A549 (cell line): ENCODE results near the gene TMEM120B. TPM values are rescaled to one million over a fixed set of nuclear protein-coding genes. Genes with fewer than 3 reads are reported as not detected.
A peak's percentile ranks its signal among the peaks of the same experiment; 100 is the strongest.

Experiments used
- ATAC-seq, 2 experiments: fragments of 200-7000 bp in 1 of 2; fragments of >200 bp in 1 of 2; cut with Nextera tagmentation in 1 of 2; cut with Tn5 transposase in 1 of 2; 3 replicates each; pipeline versions ENCODE4 v1.8.0 to v1.9.1; 2018 to 2020; ENCODE audit warnings: mild to moderate bottlenecking in 1 of 2, moderate library complexity in 1 of 2
- CTCF ChIA-PET: fragments of 300-600 bp; sonication (Branson Sonifier 250); formaldehyde crosslinking; extraction: SDS; loops from one replicate; lab custom pipeline; 2021; ENCODE audit warnings: antibody characterized with exemption, inconsistent platforms; lab: Yijun Ruan, JAX
- POLR2A ChIA-PET: fragments of 350-600 bp; formaldehyde crosslinking; extraction: SDS; loops from one replicate; lab custom pipeline; 2021; ENCODE audit warnings: antibody characterized with exemption, inconsistent platforms; lab: Yijun Ruan, JAX
- DNase-seq, 2 experiments: peaks; one replicate each; pipeline versions ENCODE4 v3.0.0 to v3.0.0-alpha.2; 2011 to 2016; ENCODE audit warnings: low read depth in 1 of 2, low spot score in 1 of 2
- FAIRE-seq: peaks from 2 replicates; lab custom pipeline; 2011; peaks lifted over from hg19 to GRCh38; lab: Jason Lieb, UNC
- H3K27ac ChIP-seq, 2 experiments: fragments of >200 bp; sonication (Bioruptor Twin); formaldehyde crosslinking; 3 replicates each; pipeline ENCODE4 v1.5.1; 2016 to 2017
- H3K4me1 ChIP-seq: fragments of >200 bp; sonication (Bioruptor Twin); formaldehyde crosslinking; 3 replicates; pipeline ENCODE4 v1.6.1; 2016
- H3K4me2 ChIP-seq: fragments of >200 bp; sonication (Bioruptor Twin); formaldehyde crosslinking; 3 replicates; pipeline ENCODE4 v1.6.1; 2016
- H3K4me3 ChIP-seq: fragments of >200 bp; sonication (Bioruptor Twin); formaldehyde crosslinking; 3 replicates; pipeline ENCODE4 v1.5.1; 2016
- H3K9me3 ChIP-seq: fragments of >200 bp; sonication (Bioruptor Twin); formaldehyde crosslinking; 3 replicates; pipeline ENCODE4 v1.6.1; 2016
- CBX2 ChIP-seq: fragments of 200-600 bp; sonication (generic); IDR thresholded peaks from 2 replicates; pipeline ENCODE4 v1.6.1; 2016; ENCODE audit warnings: low read depth, mild to moderate bottlenecking, borderline replicate concordance
- CBX8 ChIP-seq: fragments of 200-600 bp; sonication (generic); IDR thresholded peaks from 2 replicates; pipeline ENCODE4 v1.6.1; 2016
- CEBPB ChIP-seq, 2 experiments: fragments of >200 bp in 1 of 2; sonication (Bioruptor Twin) in 1 of 2; formaldehyde crosslinking in 1 of 2; IDR thresholded peaks; 2 replicates each; pipeline ENCODE4 v1.6.1; 2012 to 2016
- EHF ChIP-seq: fragments of 250-450 bp; sonication (Bioruptor Pico); IDR thresholded peaks from 2 replicates; pipeline ENCODE4 v1.5.0; 2020; ENCODE audit warnings: mild to moderate bottlenecking
- EP300 ChIP-seq, 2 experiments: fragments of >200 bp; sonication (Bioruptor Twin); formaldehyde crosslinking; IDR thresholded peaks; 2 replicates in 1 of 2; 3 replicates in 1 of 2; pipeline ENCODE4 v1.6.1; 2016 to 2017
- HEYL ChIP-seq: fragments of 250-450 bp; sonication (Bioruptor Pico); IDR thresholded peaks from 2 replicates; pipeline ENCODE4 v1.8.0; 2021; ENCODE audit warnings: mild to moderate bottlenecking, moderate library complexity
- HOXA7 ChIP-seq: fragments of 250-450 bp; sonication (Bioruptor Pico); IDR thresholded peaks from 2 replicates; pipeline ENCODE4 v1.5.0; 2020; ENCODE audit warnings: mild to moderate bottlenecking, moderate library complexity
- JUNB ChIP-seq: fragments of >200 bp; sonication (Bioruptor Twin); formaldehyde crosslinking; IDR thresholded peaks from 2 replicates; pipeline ENCODE4 v1.6.1; 2016
- MYC ChIP-seq: IDR thresholded peaks from 2 replicates; pipeline ENCODE4 v1.6.1; 2012; ENCODE audit warnings: mild to moderate bottlenecking, inconsistent platforms, low read length, improper control_type of control experiment, borderline replicate concordance
- NFE2L2 ChIP-seq: fragments of 150-350 bp; conservative IDR thresholded peaks from 2 replicates; pipeline ENCODE4 v1.6.1; 2014; ENCODE audit warnings: low read length
- NR3C1 ChIP-seq: fragments of >200 bp; sonication (Bioruptor Twin); formaldehyde crosslinking; IDR thresholded peaks from 3 replicates; pipeline ENCODE4 v1.6.1; 2017
- RCOR1 ChIP-seq: fragments of 150-350 bp; IDR thresholded peaks from 2 replicates; pipeline ENCODE4 v1.6.1; 2014; ENCODE audit warnings: antibody characterized with exemption, low read length, low read depth
- RNF2 ChIP-seq: fragments of 200-600 bp; sonication (generic); IDR thresholded peaks from 2 replicates; pipeline ENCODE4 v1.6.1; 2016; ENCODE audit warnings: low read depth, mild to moderate bottlenecking, antibody characterized with exemption, moderate library complexity, borderline replicate concordance
- SMC3 ChIP-seq: fragments of >200 bp; sonication (Bioruptor Twin); formaldehyde crosslinking; IDR thresholded peaks from 3 replicates; pipeline ENCODE4 v1.6.1; 2018; ENCODE audit warnings: inconsistent platforms
- TP53 ChIP-seq: fragments of 250-450 bp; sonication (Bioruptor Pico); IDR thresholded peaks from 2 replicates; pipeline ENCODE4 v1.5.0; 2021; ENCODE audit warnings: mild to moderate bottlenecking, moderate library complexity
- ZNF302 ChIP-seq: fragments of 250-450 bp; sonication (Bioruptor Pico); IDR thresholded peaks from 2 replicates; pipeline ENCODE4 v1.9.0; 2021; ENCODE audit warnings: inconsistent platforms, mild to moderate bottlenecking, moderate library complexity
- ZSCAN20 ChIP-seq: fragments of 250-450 bp; sonication (Bioruptor Pico); IDR thresholded peaks from 2 replicates; pipeline ENCODE4 v1.8.0; 2022; ENCODE audit warnings: mild to moderate bottlenecking, moderate library complexity
- WGBS: methylation state at CpG from one replicate; pipeline ENCODE4 v1.1.6; 2017; ENCODE audit errors: missing lambda C conversion rate; 5-methylcytosine and 5-hydroxymethylcytosine counted together
- polyA plus RNA-seq, 4 experiments: library from polyadenylated mRNA; depleted of rRNA in 3 of 4; stranded (reverse); fragments of >200 nt; fragmentation: RNase III in 1 of 4; extraction: RNeasy Plus Mini Kit Qiagen cat#74134 plus additional on column Dnase treatment in 1 of 4; gene quantifications; 2 replicates in 3 of 4; 3 replicates in 1 of 4; pipeline ENCODE4 v1.2.3, GENCODE V29; 2011 to 2017
- TF ChIP-seq, protein P1 (sequence below): fragments of 250-450 bp; sonication (Bioruptor Pico); IDR thresholded peaks from 2 replicates; pipeline ENCODE4 v1.5.0; 2020; ENCODE audit warnings: low read depth, mild to moderate bottlenecking, moderate library complexity
- TF ChIP-seq, protein P2 (sequence below): IDR thresholded peaks from 2 replicates; pipeline ENCODE4 v1.6.1; 2012; ENCODE audit warnings: low read depth, borderline replicate concordance
- TF ChIP-seq, protein P3 (sequence below): fragments of >200 bp; sonication (Bioruptor Twin); formaldehyde crosslinking; IDR thresholded peaks from 2 replicates; pipeline ENCODE4 v1.6.1; 2016
- TF ChIP-seq, protein P4 (sequence below): fragments of 450-650 bp; IDR thresholded peaks from 2 replicates; pipeline ENCODE4 v1.6.1; 2014; ENCODE audit warnings: antibody characterized with exemption

Gene TMEM120B
- polyA plus RNA-seq, 2 of the 4 experiments (the other 2 are of a cell fraction), result 10.6 to 13.2 TPM

DNA sequence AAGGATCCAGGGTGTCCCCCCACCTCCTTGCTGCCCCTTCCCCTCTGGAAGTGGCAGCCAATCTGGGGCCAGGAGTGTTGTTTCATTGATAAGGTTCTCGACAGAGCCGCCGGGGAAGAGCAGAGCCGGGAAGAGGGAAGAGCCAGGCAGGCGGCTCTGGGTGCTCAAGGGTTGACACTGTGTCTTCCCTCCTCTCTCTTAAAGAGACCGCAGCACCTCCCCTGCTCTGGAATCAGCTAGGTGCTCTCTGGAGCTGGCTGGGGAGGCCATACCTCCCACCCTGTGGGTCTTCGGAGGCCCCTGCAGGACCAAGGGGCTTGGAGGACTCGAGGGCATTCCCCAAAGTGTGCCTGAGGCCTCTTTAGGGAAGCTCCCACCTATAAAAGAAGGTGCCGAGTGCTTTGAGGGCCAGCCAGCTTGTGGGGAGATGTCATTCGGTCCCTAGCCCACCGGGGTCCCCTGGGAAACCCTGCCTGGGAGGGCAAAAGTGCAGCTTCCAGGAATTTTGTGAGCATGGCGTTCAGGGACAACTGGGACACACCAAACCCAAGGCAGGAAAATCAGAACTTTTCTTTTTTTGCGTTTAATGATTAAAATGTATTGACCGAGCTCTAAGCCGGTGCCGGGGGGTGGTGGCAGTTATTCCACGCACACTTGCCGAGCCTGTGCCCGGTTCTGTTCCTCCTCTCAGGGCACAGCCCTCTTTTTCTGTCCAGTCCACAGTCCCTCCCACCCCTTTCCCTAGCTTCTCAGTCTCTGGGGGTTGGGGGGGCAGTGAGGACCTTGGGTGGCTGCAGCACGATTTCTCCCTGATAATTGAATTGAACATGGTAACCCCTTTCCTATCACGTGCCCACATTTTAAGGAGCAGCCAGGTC, 94.2 kb downstream of the TMEM120B start:
- ChIA-PET CTCF (interaction anchor here (0.6 to 72.2 kb wide), 4 partner anchors 4 to 214 kb away, joined by 3 to 2657 read pairs (median 1330); partner anchors contain the start of genes RHOF and SETD1B), POLR2A (interaction anchor here (0.6 to 2.1 kb wide), 3 partner anchors 9 to 46 kb away, joined by 5 to 8 read pairs (median 8); no protein-coding TSS in a partner anchor)
- peak overlapping the region; percentile 100 for H3K27ac ChIP-seq
- peak overlapping the region; percentile 78 for H3K4me2 ChIP-seq
- peak overlapping the region; percentile 60 for H3K4me3 ChIP-seq
- DNase-seq, result peak in 1 of 2 experiments; percentile 51
- peak in 1 of 2 experiments; percentile 50; a peak in 3 of 6 replicates for ATAC-seq
- no peaks in the 10 kb centered on the region for H3K9me3 ChIP-seq
- peaks cover 39% of the 10 kb centered on the region for H3K4me1 ChIP-seq
- TF ChIP-seq, protein P1, sequence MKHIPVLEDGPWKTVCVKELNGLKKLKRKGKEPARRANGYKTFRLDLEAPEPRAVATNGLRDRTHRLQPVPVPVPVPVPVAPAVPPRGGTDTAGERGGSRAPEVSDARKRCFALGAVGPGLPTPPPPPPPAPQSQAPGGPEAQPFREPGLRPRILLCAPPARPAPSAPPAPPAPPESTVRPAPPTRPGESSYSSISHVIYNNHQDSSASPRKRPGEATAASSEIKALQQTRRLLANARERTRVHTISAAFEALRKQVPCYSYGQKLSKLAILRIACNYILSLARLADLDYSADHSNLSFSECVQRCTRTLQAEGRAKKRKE (CRISPR knock-in tag), result no peak
- TF ChIP-seq RCOR1 (no peak), CBX2 (no peak), CBX8 (no peak), MYC (no peak), ZSCAN20 (no peak)
- TF ChIP-seq, protein P2, sequence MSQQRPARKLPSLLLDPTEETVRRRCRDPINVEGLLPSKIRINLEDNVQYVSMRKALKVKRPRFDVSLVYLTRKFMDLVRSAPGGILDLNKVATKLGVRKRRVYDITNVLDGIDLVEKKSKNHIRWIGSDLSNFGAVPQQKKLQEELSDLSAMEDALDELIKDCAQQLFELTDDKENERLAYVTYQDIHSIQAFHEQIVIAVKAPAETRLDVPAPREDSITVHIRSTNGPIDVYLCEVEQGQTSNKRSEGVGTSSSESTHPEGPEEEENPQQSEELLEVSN, result no peak
- WGBS, result 51% methylated on average over 21 of the region's 21 CpGs
- FAIRE-seq, result no peak

DNA sequence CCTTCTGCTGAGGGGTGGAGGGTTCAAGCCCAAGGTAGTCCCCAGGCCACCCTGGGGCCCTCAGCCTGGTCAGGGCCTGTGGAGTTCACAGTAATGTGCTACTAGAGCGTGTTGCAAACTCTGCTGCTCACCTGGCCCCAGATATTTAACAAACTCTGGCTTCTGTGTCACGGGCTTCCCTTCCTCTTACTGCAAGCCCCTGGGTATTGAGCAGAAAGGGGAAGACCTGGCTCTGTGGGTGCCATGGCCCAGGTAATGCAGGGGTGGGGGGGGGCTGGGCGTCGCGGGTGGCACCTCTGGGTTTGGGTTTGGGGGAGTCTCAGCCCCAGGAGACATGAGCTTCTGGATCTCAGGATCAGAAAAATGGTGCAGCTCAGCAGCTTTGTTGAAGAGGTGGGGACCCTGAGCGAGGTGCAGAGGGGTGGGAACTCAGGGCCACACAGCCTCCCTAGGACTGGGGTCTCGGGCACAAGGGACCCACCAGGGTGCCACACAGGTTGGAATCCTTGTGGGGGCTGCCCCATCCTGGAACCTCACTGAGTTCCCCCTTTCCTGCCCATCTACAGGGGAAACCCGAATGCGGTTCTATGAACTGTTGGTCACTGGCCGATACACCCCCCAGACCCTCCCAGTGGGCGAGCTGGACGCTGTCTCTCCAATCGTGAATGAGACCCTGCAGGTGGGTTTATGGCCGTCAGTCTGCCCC, 95.2 kb downstream of the TMEM120B start:
- Histone ChIP-seq H3K27ac (no peak overlapping the region), H3K4me1 (peaks cover 39% of the 10 kb centered on the region), H3K4me2 (peak overlapping the region; percentile 8; the same call in 1 of the 3 replicates), H3K9me3 (no peaks in the 10 kb centered on the region)
- no peak for FAIRE-seq
- DNase-seq, result no peak
- POLR2A ChIA-PET, result interaction anchor here (2.1 kb wide), 1 partner anchor 10 kb away, joined by 8 read pairs; no protein-coding TSS in a partner anchor
- TF ChIP-seq JUNB (no peak), SMC3 (no peak), HOXA7 (CRISPR knock-in tag) (no peak), ZNF302 (CRISPR knock-in tag) (no peak), TP53 (CRISPR knock-in tag) (no peak), NR3C1 (no peak), EHF (CRISPR knock-in tag) (no peak), RNF2 (no peak), CEBPB (IDR thresholded peaks at IDR 0.05) (no peak)
- TF ChIP-seq, protein P3, sequence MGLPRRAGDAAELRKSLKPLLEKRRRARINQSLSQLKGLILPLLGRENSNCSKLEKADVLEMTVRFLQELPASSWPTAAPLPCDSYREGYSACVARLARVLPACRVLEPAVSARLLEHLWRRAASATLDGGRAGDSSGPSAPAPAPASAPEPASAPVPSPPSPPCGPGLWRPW, result no peak
- TF ChIP-seq, all 56 proteins: peak for 0
- H3K4me3 ChIP-seq, result no peak overlapping the region
- no peak for ATAC-seq
- CTCF ChIA-PET, result interaction anchor here (0.9 to 72.2 kb wide), 3 partner anchors 3 to 81 kb away, joined by 3 to 2657 read pairs (median 2657); partner anchors contain the start of genes PSMD9, RHOF and SETD1B
- WGBS, result 88% methylated on average over 11 of the region's 14 CpGs

DNA sequence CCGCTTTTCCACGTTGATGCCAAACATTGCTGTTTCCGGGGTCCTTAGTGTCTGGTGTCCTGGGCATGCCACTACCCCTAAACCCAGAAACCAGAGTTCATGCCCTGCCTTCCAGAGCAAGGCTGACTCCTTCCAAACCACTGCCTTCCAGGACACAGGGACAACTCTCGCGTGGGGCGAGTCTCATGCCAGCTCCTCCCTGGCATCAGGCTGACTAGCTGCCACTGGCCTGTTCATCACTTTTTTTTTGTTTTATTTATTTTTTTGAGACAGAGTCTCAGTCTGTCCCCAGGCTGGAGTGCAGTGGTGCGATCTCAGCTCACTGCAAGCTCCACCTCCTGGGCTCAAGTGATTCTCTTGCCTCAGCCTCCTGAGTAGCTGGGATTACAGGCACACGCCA, 96.1 kb downstream of the TMEM120B start:
- no peak for ATAC-seq
- ChIA-PET CTCF (interaction anchor here (56.0 to 72.2 kb wide), 2 partner anchors 2 to 23 kb away, joined by 2657 read pairs; partner anchors contain the start of genes RHOF and SETD1B), POLR2A (interaction anchor here (2.1 kb wide), 1 partner anchor 11 kb away, joined by 8 read pairs; no protein-coding TSS in a partner anchor)
- 92% methylated on average over 8 of the region's 8 CpGs for WGBS
- H3K4me1 ChIP-seq, result peaks cover 47% of the 10 kb centered on the region
- no peak for FAIRE-seq
- H3K4me3 ChIP-seq, result no peak overlapping the region
- H3K9me3 ChIP-seq, result no peaks in the 10 kb centered on the region
- no peak for TF ChIP-seq JUNB
- TF ChIP-seq HEYL (CRISPR knock-in tag), result no peak
- TF ChIP-seq, protein P4, sequence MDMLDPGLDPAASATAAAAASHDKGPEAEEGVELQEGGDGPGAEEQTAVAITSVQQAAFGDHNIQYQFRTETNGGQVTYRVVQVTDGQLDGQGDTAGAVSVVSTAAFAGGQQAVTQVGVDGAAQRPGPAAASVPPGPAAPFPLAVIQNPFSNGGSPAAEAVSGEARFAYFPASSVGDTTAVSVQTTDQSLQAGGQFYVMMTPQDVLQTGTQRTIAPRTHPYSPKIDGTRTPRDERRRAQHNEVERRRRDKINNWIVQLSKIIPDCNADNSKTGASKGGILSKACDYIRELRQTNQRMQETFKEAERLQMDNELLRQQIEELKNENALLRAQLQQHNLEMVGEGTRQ, result no peak
- TF ChIP-seq EP300 (IDR thresholded peaks at IDR 0.05), result no peak
- TF ChIP-seq SMC3, result no peak
- TF ChIP-seq NFE2L2, result no peak
- no peak overlapping the region for H3K27ac ChIP-seq
- DNase-seq, result no peak
- no peak overlapping the region for H3K4me2 ChIP-seq
